Ramos (cell line): ENCODE measurements around the gene TLR8.

ENCODE experiments used
- in situ Hi-C: fragments of 300-500 bp; cut with MboI; formaldehyde crosslinking; loops from one replicate; pipeline ENCODE4 v1.14.3; 2022; ENCODE audit warnings: low sequenced_read_pairs; ENCODE audit not compliant: unreplicated experiment

Gene TLR8

DNA sequence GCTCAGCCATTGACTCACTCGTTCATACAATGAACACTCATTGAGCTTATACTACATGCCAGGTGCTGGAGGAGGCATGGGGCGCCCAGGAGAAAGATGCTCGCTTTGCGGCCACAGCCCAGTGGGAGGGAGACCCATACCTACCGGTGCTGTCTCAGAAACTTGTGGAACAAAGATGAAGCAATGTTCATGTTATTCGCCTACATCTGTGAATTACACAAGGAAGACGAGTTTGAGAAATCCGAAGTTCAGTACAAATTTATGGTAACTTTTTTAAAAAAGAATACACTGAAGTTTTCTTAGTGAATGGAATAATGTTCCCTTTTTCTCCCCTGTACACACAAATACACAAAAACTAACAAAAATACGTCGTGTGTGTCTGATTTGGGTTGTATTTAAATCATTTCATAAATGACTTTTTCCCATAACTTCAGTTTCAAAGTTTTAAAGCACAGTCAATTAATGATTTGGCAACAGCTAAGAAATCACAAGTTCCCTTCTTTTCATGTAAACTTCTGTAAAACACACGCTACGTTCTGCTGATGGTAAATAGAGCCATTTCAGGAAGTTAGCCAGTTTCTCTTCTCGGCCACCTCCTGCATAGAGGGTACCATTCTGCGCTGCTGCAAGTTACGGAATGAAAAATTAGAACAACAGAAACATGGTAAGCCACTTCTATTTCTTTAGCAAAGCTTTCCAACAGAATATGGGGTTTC, at the start of gene TLR8:
TLR8 (plus strand) TSS at position 575 of the 716 bp plus-strand sequence; CDS start at position 662, 87 bp downstream.
- in situ Hi-C loops, result loop anchor here (10.0 kb wide), 1 partner anchor 201 kb away; no protein-coding TSS in a partner anchor

GRCh38 chrX:12865359-12865758, 41.1 kb upstream of the TLR8 start:
- in situ Hi-C loops, result no loop called here

DNA sequence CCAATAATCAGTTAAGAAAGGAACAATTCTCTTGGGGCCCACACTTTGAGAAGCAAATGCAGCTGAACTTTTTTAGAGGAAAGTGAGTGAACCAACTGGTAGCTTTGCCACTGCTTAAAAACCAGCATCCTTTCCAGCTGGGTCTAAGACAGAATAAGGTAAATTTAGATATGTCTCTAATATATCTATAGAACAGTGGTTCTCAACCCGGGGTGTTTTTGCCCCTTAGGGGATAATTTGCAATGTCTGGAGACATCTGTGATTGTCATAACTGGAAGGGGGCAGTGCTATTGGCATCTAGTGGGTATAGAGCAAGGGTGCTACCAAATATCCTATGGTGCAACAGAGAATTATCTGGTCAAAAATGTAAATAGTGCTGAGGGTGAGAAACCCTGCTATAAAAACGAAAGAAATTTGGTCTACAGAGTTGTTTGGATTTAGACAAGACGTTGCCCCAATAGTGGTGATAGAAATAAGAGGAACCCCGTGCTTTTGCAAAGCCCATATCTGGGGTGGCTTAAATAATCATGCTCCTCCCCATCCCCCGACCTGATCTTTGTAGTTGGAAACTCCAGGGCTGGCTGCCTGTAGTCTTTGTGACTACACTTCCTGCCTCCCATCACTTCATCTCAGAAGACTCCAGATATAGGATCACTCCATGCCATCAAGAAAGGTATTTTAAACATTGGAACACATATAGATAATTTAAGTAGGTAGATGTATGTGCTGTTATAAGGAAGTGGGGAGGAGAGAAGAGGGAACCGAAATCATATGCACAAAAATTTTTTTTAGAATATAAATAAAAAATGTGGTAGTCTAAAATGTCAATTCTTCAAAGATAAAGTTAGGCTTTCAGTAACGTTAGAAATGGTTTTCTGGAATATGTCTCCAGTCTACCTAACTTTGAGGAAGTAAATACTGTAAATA, 39.7 kb upstream of the TLR8 start, which contains the start of gene TLR7:
TLR7 (plus strand) TSS at position 622 of the 927 bp plus-strand sequence. CDS start 507 bp downstream, outside the sequence.
- in situ Hi-C loops, result no loop called here

- in situ Hi-C loops, result no loop called here
Measured at GRCh38 chrX:12867685-12868084, 38.7 kb upstream of the TLR8 start.

DNA sequence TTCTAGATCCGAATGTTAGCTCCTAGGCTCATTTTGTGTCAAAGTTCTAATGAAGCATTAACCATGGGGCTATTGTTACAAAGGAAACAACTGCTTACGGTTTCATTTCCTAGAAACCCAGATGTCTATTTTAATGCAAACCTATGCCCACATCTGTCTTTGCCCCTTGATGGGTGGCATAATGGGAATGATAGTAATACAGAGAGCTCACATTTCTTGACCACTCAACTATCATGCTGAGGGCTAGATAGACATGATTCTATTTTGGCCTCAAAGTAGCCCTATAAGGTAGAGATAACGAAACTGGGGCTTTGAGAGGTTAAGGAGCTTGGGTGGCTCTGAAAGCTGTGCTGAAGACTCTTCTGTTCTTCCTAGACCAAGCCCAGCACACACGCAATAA, 37.7 kb upstream of the TLR8 start:
- in situ Hi-C loops, result no loop called here

DNA sequence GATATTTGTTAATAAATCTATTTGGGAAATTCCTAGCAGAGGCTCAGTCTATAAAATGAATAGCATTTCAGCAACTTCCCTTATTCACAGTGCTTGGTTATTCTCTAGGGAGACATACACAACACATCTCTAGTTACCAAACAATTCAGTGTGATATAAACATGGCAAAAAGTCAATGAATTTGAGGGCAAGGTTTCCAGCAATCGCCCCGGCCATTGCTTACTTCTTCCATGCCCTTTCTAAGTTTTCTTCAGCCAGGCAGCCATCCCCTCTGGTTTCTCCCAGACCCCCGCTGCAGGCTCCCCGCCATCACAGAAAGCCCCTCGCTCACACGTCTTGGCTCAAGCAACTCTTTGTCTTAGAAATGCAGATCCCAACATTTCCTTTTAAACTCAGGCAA, 35.2 kb upstream of the TLR8 start:
- in situ Hi-C loops, result no loop called here

GRCh38 chrX:12872741-12873140, 33.7 kb upstream of the TLR8 start:
- in situ Hi-C loops, result no loop called here

DNA sequence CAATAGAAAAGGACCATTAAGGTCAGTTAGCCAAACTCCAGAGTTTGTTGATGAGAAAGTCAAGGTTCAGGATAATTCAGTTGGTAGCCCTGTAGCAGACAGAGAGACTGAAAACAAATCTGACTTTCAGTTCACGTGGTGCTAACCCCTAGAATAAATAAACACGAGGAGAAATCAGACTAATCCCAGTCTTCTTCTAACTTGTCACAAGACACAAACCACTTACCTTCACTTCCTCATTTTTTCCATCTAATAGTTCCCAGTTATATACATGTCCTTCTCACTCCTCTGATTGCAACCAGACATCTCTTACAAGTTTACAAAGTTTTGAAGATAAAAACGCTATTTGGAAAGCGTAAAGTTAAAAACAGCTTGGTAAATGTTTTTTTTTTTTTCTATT, 31.8 kb upstream of the TLR8 start:
- in situ Hi-C loops, result no loop called here

DNA sequence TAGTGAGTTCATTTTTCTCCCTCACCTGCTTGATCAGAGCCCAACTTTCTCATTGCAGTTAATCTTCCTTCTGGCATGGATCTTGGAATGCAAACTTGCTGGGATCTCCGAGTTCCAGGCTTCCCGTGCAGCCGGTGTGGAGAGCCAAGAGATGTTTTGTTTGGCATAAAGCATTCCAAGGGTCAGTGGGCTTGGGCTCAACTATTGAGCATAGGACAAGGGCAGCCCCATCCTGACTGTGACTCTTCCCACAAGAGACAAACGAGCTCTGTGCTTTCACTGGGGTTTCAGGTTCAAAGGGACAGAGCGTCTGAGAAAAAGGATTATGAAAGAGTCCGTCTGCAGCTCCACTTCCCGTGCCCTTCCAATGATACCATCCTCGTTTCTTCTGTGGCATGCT, 29.0 kb upstream of the TLR8 start:
- in situ Hi-C loops, result no loop called here

DNA sequence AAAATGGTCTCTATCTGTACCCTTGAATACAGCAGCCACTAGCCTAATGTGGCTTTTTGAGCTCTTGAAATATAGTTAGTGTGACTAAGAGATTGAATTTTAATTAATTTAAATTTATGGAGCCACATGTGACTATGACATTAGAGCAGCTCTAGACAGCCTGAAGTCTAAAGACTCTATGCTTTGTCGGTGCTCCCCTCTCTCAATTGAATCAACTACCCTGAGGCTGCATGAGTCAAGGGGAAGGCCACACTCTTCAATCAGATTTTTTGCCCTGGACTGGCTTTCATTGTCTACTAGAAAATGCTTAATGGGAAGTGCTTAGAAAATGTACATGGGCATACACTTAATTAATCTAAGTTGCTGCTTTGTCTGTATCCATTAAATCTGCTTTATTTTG, 27.9 kb upstream of the TLR8 start:
- in situ Hi-C loops, result no loop called here

GRCh38 chrX:12881914-12882313, 24.5 kb upstream of the TLR8 start:
- in situ Hi-C loops, result no loop called here

- in situ Hi-C loops, result no loop called here
Measured at GRCh38 chrX:12885508-12885907, 20.9 kb upstream of the TLR8 start.

DNA sequence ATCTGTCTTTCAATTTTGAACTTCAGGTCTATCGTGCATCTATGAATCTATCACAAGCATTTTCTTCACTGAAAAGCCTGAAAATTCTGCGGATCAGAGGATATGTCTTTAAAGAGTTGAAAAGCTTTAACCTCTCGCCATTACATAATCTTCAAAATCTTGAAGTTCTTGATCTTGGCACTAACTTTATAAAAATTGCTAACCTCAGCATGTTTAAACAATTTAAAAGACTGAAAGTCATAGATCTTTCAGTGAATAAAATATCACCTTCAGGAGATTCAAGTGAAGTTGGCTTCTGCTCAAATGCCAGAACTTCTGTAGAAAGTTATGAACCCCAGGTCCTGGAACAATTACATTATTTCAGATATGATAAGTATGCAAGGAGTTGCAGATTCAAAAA, 19.9 kb upstream of the TLR8 start:
- in situ Hi-C loops, result no loop called here

GRCh38 chrX:12887141-12887540, 19.3 kb upstream of the TLR8 start:
- in situ Hi-C loops, result no loop called here

DNA sequence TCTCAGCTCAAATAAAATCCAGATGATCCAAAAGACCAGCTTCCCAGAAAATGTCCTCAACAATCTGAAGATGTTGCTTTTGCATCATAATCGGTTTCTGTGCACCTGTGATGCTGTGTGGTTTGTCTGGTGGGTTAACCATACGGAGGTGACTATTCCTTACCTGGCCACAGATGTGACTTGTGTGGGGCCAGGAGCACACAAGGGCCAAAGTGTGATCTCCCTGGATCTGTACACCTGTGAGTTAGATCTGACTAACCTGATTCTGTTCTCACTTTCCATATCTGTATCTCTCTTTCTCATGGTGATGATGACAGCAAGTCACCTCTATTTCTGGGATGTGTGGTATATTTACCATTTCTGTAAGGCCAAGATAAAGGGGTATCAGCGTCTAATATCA, 18.7 kb upstream of the TLR8 start:
- in situ Hi-C loops, result no loop called here

- in situ Hi-C loops, result loop anchor here (5.0 kb wide), 1 partner anchor 68 kb away; no protein-coding TSS in a partner anchor
Measured at GRCh38 chrX:12890467-12890866, 16.0 kb upstream of the TLR8 start.

DNA sequence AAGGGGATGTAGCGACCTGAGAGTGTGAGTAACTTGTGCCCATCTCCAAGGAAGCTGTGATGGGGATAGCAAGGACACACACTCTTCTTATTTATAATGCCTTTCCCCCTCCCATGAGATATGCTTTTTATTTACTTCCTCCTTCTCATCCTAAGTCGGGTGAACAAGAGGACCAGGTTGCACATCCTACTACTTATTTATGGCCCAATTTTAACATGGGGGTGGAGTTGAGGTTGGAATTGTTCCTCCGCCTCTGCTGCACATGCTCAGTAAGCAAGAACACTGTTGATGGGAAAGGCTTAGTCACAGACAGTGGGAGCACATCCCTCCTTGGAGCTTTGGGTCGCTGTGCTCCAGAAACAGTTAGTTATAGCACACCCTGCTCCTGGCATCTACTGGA, 15.2 kb upstream of the TLR8 start:
- in situ Hi-C loops, result loop anchor here (5.0 kb wide), 1 partner anchor 69 kb away; no protein-coding TSS in a partner anchor

GRCh38 chrX:12891915-12892506, 14.4 kb upstream of the TLR8 start:
- in situ Hi-C loops, result loop anchor here (5.0 kb wide), 1 partner anchor 70 kb away; no protein-coding TSS in a partner anchor

DNA sequence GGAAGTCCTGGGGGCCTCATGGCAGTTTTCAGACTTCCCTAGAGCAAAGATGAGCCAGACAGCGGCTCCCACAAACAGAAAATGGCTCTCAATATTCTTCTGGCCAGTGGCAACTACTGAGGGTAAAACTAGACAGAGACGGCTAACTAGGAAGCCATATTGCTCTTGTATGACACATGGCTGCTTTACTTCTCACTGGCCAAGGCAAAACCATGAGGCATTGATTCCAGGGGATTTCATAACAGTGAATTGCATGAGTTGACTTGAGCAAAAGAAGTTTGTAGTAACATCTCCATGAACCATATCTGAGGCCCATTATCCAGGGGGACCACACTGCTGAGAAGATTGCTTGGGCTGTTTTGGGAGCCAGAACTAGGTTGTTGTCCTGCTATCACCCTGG, 13.7 kb upstream of the TLR8 start:
- in situ Hi-C loops, result loop anchor here (5.0 kb wide), 1 partner anchor 70 kb away; no protein-coding TSS in a partner anchor
